NCI-H1436 treated with DMSO at 0.1 percent for 48 hours (cell line): ENCODE results near the gene PLA2G15.
"Not testable (repeated sequence)": the region's sequence is repeated elsewhere in the genome, so short reads cannot be mapped to it uniquely, and the experiment has no call there.

Source experiments
- DNase-seq: peaks from one replicate; lab custom pipeline; 2025; lab: John Stamatoyannopoulos, UW

PLA2G15 gene

GRCh38 chr16:68279726-68280558 lies 34.8 kb downstream of the PLA2G15 start:
- no peak for DNase-seq

GRCh38 chr16:68281368-68282063 lies 36.3 kb downstream of the PLA2G15 start:
- DNase-seq, result no peak

GRCh38 chr16:68282064-68282452 lies 36.9 kb downstream of the PLA2G15 start:
- no peak for DNase-seq

- DNase-seq, result no peak
Measured at GRCh38 chr16:68283346-68283745, 38.2 kb downstream of the PLA2G15 start.

GRCh38 chr16:68283801-68284598 lies 38.8 kb downstream of the PLA2G15 start:
- no peak for DNase-seq

GRCh38 chr16:68284847-68285246 lies 39.7 kb downstream of the PLA2G15 start:
- DNase-seq, result no peak

GRCh38 chr16:68285683-68286082 lies 40.5 kb downstream of the PLA2G15 start:
- DNase-seq, result no peak

- DNase-seq, result no peak
Measured at GRCh38 chr16:68286153-68287074, 41.2 kb downstream of the PLA2G15 start.

- DNase-seq, result no peak
Measured at GRCh38 chr16:68287276-68288251, 42.4 kb downstream of the PLA2G15 start.

- no peak for DNase-seq
Measured at GRCh38 chr16:68288252-68288650, 43.1 kb downstream of the PLA2G15 start.

- not testable (repeated sequence) for DNase-seq
Measured at GRCh38 chr16:68288796-68289195, 43.6 kb downstream of the PLA2G15 start.

GRCh38 chr16:68289202-68289601 lies 44.0 kb downstream of the PLA2G15 start:
- no peak for DNase-seq

GRCh38 chr16:68289621-68290329 lies 44.6 kb downstream of the PLA2G15 start:
- DNase-seq, result no peak

- DNase-seq, result no peak
Measured at GRCh38 chr16:68290450-68290849, 45.3 kb downstream of the PLA2G15 start.

- no peak for DNase-seq
Measured at GRCh38 chr16:68291227-68291626, 46.1 kb downstream of the PLA2G15 start.

- no peak for DNase-seq
Measured at GRCh38 chr16:68292425-68292824, 47.3 kb downstream of the PLA2G15 start.

GRCh38 chr16:68296291-68296690 lies 51.1 kb downstream of the PLA2G15 start:
- DNase-seq, result no peak

GRCh38 chr16:68296693-68297092 lies 51.5 kb downstream of the PLA2G15 start:
- DNase-seq, result no peak

- no peak for DNase-seq
Measured at GRCh38 chr16:68297908-68298307, 52.7 kb downstream of the PLA2G15 start.

GRCh38 chr16:68298312-68298711 lies 53.1 kb downstream of the PLA2G15 start:
- DNase-seq, result no peak
